ENCODE results near the gene SELENOI.
A peak's percentile ranks its signal among the peaks of the same experiment; 100 is the strongest.
"Not testable (repeated sequence)": the region's sequence is repeated elsewhere in the genome, so short reads cannot be mapped to it uniquely, and the experiment has no call there.

The SELENOI gene

GRCh38 chr2:26327291-26328272 lies 18.4 kb upstream of the SELENOI start:
- DNase-seq (ENCODE audit: low read depth, low spot score): no peak

- not testable (repeated sequence) for DNase-seq (ENCODE audit: low read depth, low spot score)
Measured at GRCh38 chr2:26329083-26329482, 16.9 kb upstream of the SELENOI start.

- peak; percentile 70 for DNase-seq (ENCODE audit: low read depth, low spot score)
Measured at GRCh38 chr2:26330114-26330549, 15.8 kb upstream of the SELENOI start.

GRCh38 chr2:26330604-26331003 lies 15.3 kb upstream of the SELENOI start:
- DNase-seq (ENCODE audit: low read depth, low spot score): no peak

- DNase-seq (ENCODE audit: low read depth, low spot score): not testable (repeated sequence)
Measured at GRCh38 chr2:26331321-26331720, 14.6 kb upstream of the SELENOI start.

GRCh38 chr2:26333293-26333692 lies 12.7 kb upstream of the SELENOI start:
- DNase-seq (ENCODE audit: low read depth, low spot score): no peak

GRCh38 chr2:26335231-26335630 lies 10.7 kb upstream of the SELENOI start:
- no peak for DNase-seq (ENCODE audit: low read depth, low spot score)

GRCh38 chr2:26336719-26337118 lies 9.2 kb upstream of the SELENOI start:
- no peak for DNase-seq (ENCODE audit: low read depth, low spot score)

- no peak for DNase-seq (ENCODE audit: low read depth, low spot score)
Measured at GRCh38 chr2:26337298-26337697, 8.6 kb upstream of the SELENOI start.

- DNase-seq (ENCODE audit: low read depth, low spot score): no peak
Measured at GRCh38 chr2:26340831-26341230, 5.1 kb upstream of the SELENOI start.

- no peak for DNase-seq (ENCODE audit: low read depth, low spot score)
Measured at GRCh38 chr2:26344581-26345282, 1.2 kb upstream of the SELENOI start.

- no peak for DNase-seq (ENCODE audit: low read depth, low spot score)
Measured at GRCh38 chr2:26345283-26345544, 729 bp upstream of the SELENOI start.

- DNase-seq (ENCODE audit: low read depth, low spot score): peak; percentile 31
Measured at GRCh38 chr2:26346454-26347053, 611 bp downstream of the SELENOI start, which contains the start of gene ADGRF3. Gene ADGRF3, minus strand, starts transcription at chr2:26346789. Its CDS starts 555 bp downstream, at chr2:26346234.

GRCh38 chr2:26347286-26347865 lies 1.4 kb downstream of the SELENOI start:
- no peak for DNase-seq (ENCODE audit: low read depth, low spot score)

- no peak for DNase-seq (ENCODE audit: low read depth, low spot score)
Measured at GRCh38 chr2:26349690-26350089, 3.7 kb downstream of the SELENOI start.

- DNase-seq (ENCODE audit: low read depth, low spot score): no peak
Measured at GRCh38 chr2:26351375-26352090, 5.6 kb downstream of the SELENOI start.

GRCh38 chr2:26352892-26353291 lies 6.9 kb downstream of the SELENOI start:
- no peak for DNase-seq (ENCODE audit: low read depth, low spot score)

GRCh38 chr2:26354469-26354868 lies 8.5 kb downstream of the SELENOI start:
- not testable (repeated sequence) for DNase-seq (ENCODE audit: low read depth, low spot score)

GRCh38 chr2:26355038-26355995 lies 9.4 kb downstream of the SELENOI start:
- DNase-seq (ENCODE audit: low read depth, low spot score): no peak

- DNase-seq (ENCODE audit: low read depth, low spot score): no peak
Measured at GRCh38 chr2:26356111-26356510, 10.2 kb downstream of the SELENOI start.
